ENCODE data around the gene NTSR1. TPM values are rescaled to one million over a fixed set of nuclear protein-coding genes. Genes with fewer than 3 reads are reported as not detected.

Gene NTSR1
- total RNA-seq, 1 experiment from 2014 or later: 0.98 TPM

- Histone ChIP-seq H3K36me3 (ENCODE audit: low read depth) (no peaks in the 10 kb centered on the region), H3K27me3 (ENCODE audit: insufficient read depth, low read depth) (0 out of 2 replicates have a peak, but pooled peaks cover 5% of the 10 kb centered on the region), H3K79me2 (ENCODE audit: low read depth) (no peaks in the 10 kb centered on the region), H2AFZ (no peak overlapping the region), H3K4me3 (no peak overlapping the region), H3F3A (ENCODE audit: insufficient read depth, low read depth) (peaks cover 19% of the 10 kb centered on the region; the same call in 1 of the 2 replicates), H3K4me1 (replicated peaks; ENCODE audit: insufficient read depth) (peaks cover 15% of the 10 kb centered on the region), H3K9me2 (ENCODE audit: insufficient read depth) (no peaks in the 10 kb centered on the region), H3K4me2 (no peak overlapping the region), H4K20me1 (ENCODE audit: insufficient read depth) (no peaks in the 10 kb centered on the region), H3K27ac (no peak overlapping the region), H3K9me3 (ENCODE audit: insufficient read depth, low read depth) (no peaks in the 10 kb centered on the region)
- intact Hi-C loops (cut with micrococcal nuclease; ENCODE audit: unreplicated experiment): no loop called here
- ChIA-PET POLR2A (ENCODE audit: unreplicated experiment) (interaction anchor here (0.5 to 0.6 kb wide), 2 partner anchors 95 to 1269 kb away, joined by 3 read pairs; no protein-coding TSS in a partner anchor), CTCF (no interaction called here)
- BruUV-seq (replicated peaks): no TSS peak
- TF ChIP-seq CTCF (conservative IDR thresholded peaks at IDR 0.05) (no peak), EZH2 (IDR thresholded peaks at IDR 0.05; ENCODE audit: low read depth) (no peak)
- no peak for DNase-seq
Measured at GRCh38 chr20:62762376-62762775, 53.7 kb downstream of the NTSR1 start.

- no peaks in the 10 kb centered on the region for H3K9me2 ChIP-seq (ENCODE audit: insufficient read depth)
- peaks cover 19% of the 10 kb centered on the region; the same call in 1 of the 2 replicates for H3F3A ChIP-seq (ENCODE audit: insufficient read depth, low read depth)
- 0 out of 2 replicates have a peak, but pooled peaks cover 5% of the 10 kb centered on the region for H3K27me3 ChIP-seq (ENCODE audit: insufficient read depth, low read depth)
- H3K27ac ChIP-seq: no peak overlapping the region
- H2AFZ ChIP-seq: no peak overlapping the region
- CTCF ChIA-PET: no interaction called here
- no peaks in the 10 kb centered on the region for H3K9me3 ChIP-seq (ENCODE audit: insufficient read depth, low read depth)
- POLR2A ChIA-PET (ENCODE audit: unreplicated experiment): interaction anchor here (0.5 to 0.6 kb wide), 2 partner anchors 96 to 1269 kb away, joined by 3 read pairs; no protein-coding TSS in a partner anchor
- no TSS peak for BruUV-seq (replicated peaks)
- H3K36me3 ChIP-seq (ENCODE audit: low read depth): no peaks in the 10 kb centered on the region
- H4K20me1 ChIP-seq (ENCODE audit: insufficient read depth): no peaks in the 10 kb centered on the region
- no peak for DNase-seq
- intact Hi-C loops (cut with micrococcal nuclease; ENCODE audit: unreplicated experiment): no loop called here
- H3K79me2 ChIP-seq (ENCODE audit: low read depth): no peaks in the 10 kb centered on the region
- H3K4me2 ChIP-seq: no peak overlapping the region
- no peak overlapping the region for H3K4me3 ChIP-seq
- TF ChIP-seq EZH2 (IDR thresholded peaks at IDR 0.05; ENCODE audit: low read depth) (no peak), CTCF (conservative IDR thresholded peaks at IDR 0.05) (no peak)
- H3K4me1 ChIP-seq (replicated peaks; ENCODE audit: insufficient read depth): peaks cover 17% of the 10 kb centered on the region
Measured at GRCh38 chr20:62762801-62763368, 54.2 kb downstream of the NTSR1 start.

GRCh38 chr20:62763404-62763803 lies 54.8 kb downstream of the NTSR1 start:
- peaks cover 23% of the 10 kb centered on the region for H3F3A ChIP-seq (ENCODE audit: insufficient read depth, low read depth)
- CTCF ChIA-PET: no interaction called here
- no peak for TF ChIP-seq CTCF (conservative IDR thresholded peaks at IDR 0.05)
- no peak for TF ChIP-seq EZH2 (IDR thresholded peaks at IDR 0.05; ENCODE audit: low read depth)
- no peak overlapping the region for H3K4me2 ChIP-seq
- no peak for DNase-seq
- no peak overlapping the region for H2AFZ ChIP-seq
- H3K4me3 ChIP-seq: no peak overlapping the region
- H3K9me3 ChIP-seq (ENCODE audit: insufficient read depth, low read depth): no peaks in the 10 kb centered on the region
- H3K4me1 ChIP-seq (replicated peaks; ENCODE audit: insufficient read depth): peaks cover 22% of the 10 kb centered on the region
- 0 out of 2 replicates have a peak, but pooled peaks cover 5% of the 10 kb centered on the region for H3K27me3 ChIP-seq (ENCODE audit: insufficient read depth, low read depth)
- H4K20me1 ChIP-seq (ENCODE audit: insufficient read depth): no peaks in the 10 kb centered on the region
- H3K27ac ChIP-seq: no peak overlapping the region
- no peaks in the 10 kb centered on the region for H3K36me3 ChIP-seq (ENCODE audit: low read depth)
- POLR2A ChIA-PET (ENCODE audit: unreplicated experiment): interaction anchor here (0.6 kb wide), 1 partner anchor 96 kb away, joined by 3 read pairs; no protein-coding TSS in a partner anchor
- BruUV-seq (replicated peaks): no TSS peak
- no peaks in the 10 kb centered on the region for H3K79me2 ChIP-seq (ENCODE audit: low read depth)
- intact Hi-C loops (cut with micrococcal nuclease; ENCODE audit: unreplicated experiment): no loop called here
- H3K9me2 ChIP-seq (ENCODE audit: insufficient read depth): no peaks in the 10 kb centered on the region

Data from PC-9 (cell line).